Erythroblast (primary cell): ENCODE results near the gene LPXN.

Experiments
- DNase-seq, 2 experiments: peaks; one replicate each; lab custom pipeline; 2025; lab: John Stamatoyannopoulos, UW
- GATA1 ChIP-seq: IDR thresholded peaks from 2 replicates; pipeline ENCODE4 v1.6.1; 2011; ENCODE audit warnings: low read depth, mild to moderate bottlenecking, control low read depth, low read length, moderate library complexity
- POLR2A ChIP-seq: IDR thresholded peaks from 2 replicates; pipeline ENCODE4 v1.6.1; 2011; ENCODE audit warnings: mild to moderate bottlenecking, low read length

LPXN gene

GRCh38 chr11:58596621-58597020 is 21.0 kb upstream of the LPXN start:
- no peak for DNase-seq
- TF ChIP-seq GATA1 (no peak), POLR2A (no peak)

GRCh38 chr11:58594826-58595225 is 19.2 kb upstream of the LPXN start:
- TF ChIP-seq POLR2A (no peak), GATA1 (no peak)
- DNase-seq = no peak

DNA sequence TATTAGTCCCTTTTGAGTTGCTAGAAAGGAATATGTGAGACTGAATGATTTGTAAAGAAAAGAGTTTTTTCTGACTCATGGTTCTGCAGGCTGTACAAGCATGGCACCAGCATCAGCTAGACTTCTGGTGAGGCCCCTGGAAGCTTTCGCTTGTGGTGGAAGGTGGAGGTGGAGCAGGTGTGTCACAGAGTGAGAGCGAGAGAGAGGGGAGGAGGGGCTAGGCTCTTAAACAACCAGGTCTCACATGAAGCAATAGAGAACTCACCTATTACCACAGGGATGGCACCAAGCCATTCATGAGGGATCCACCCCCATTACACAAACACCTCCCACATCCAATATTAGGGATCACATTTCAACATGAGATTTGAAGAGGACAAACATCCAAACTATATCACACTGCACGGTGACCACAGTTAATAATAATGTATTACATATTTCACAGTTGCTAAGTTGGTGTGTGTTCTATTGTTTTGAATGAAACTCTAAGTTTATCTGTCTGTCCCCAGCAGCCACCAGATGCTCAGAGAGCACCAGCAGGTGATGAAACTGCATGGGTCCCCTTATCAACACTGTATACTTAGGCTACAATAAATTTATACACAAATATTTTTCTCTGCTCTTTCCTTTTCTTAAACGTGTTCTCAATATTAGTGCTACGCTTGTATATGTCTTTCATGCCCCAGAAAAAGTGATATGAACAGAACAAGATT is 17.3 kb upstream of the LPXN start:
- peak; percentile 19 to 27 for DNase-seq
- no peak for TF ChIP-seq GATA1

- no peak for TF ChIP-seq POLR2A
- no peak for TF ChIP-seq GATA1
- no peak for DNase-seq
Measured at GRCh38 chr11:58591659-58592058, 16.0 kb upstream of the LPXN start.

- TF ChIP-seq POLR2A (no peak), GATA1 (no peak)
- DNase-seq = no peak
Measured at GRCh38 chr11:58586998-58587397, 11.3 kb upstream of the LPXN start.

- no peak for TF ChIP-seq GATA1
- no peak for TF ChIP-seq POLR2A
- no peak for DNase-seq
Measured at GRCh38 chr11:58582437-58582836, 6.8 kb upstream of the LPXN start.

GRCh38 chr11:58580311-58580710 is 4.7 kb upstream of the LPXN start:
- DNase-seq = peak in 1 of 2 experiments; percentile 36
- TF ChIP-seq GATA1 (no peak), POLR2A (no peak)

DNA sequence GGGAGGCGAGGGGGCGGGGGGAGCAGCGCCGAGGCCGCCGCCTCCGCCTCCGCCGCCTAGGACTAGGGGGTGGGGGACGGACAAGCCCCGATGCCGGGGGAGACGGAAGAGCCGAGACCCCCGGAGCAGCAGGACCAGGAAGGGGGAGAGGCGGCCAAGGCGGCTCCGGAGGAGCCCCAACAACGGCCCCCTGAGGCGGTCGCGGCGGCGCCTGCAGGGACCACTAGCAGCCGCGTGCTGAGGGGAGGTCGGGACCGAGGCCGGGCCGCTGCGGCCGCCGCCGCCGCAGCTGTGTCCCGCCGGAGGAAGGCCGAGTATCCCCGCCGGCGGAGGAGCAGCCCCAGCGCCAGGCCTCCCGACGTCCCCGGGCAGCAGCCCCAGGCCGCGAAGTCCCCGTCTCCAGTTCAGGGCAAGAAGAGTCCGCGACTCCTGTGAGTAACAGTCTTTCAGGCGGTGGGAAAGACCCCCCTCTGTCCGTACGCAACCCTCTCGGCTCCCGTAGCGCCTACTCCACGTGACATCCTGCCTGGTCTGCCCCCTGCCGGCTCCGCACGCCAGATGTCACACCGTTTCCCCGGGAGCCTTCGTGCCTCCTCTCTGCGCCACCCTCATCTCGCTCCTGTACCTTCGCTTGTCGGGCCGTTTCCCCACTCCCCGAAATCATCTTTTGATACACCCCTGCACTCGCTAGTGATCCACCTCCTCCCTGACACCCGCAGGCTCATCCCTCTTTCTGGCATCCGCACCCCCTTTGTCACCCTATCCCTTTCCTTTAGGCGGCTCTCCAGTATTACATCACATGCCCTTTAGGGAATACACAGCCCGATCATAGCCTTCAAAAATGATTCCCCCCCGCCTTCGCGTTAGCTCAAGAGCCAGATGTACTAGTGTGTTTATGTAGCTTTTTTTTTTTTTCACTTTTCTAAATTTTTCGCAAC is 3.8 kb upstream of the LPXN start:
- peak; percentile 93 to 95 for DNase-seq

GRCh38 chr11:58578635-58579191 is 3.1 kb upstream of the LPXN start, which contains the start of gene ZFP91:
Gene ZFP91 (plus strand): TSS chr11:58579063. CDS start chr11:58579282, 219 bp downstream.
- peak; percentile 99 for DNase-seq
- no peak for TF ChIP-seq POLR2A
- no peak for TF ChIP-seq GATA1

More for the DNA sequence above, 3.8 kb upstream of the LPXN start:
- TF ChIP-seq GATA1 (no peak), POLR2A (peak; percentile 83)

- peak; percentile 97 to 99 for DNase-seq
- TF ChIP-seq GATA1 = no peak
- TF ChIP-seq POLR2A = peak; percentile 83
Measured at GRCh38 chr11:58578136-58578634, 2.5 kb upstream of the LPXN start.

DNA sequence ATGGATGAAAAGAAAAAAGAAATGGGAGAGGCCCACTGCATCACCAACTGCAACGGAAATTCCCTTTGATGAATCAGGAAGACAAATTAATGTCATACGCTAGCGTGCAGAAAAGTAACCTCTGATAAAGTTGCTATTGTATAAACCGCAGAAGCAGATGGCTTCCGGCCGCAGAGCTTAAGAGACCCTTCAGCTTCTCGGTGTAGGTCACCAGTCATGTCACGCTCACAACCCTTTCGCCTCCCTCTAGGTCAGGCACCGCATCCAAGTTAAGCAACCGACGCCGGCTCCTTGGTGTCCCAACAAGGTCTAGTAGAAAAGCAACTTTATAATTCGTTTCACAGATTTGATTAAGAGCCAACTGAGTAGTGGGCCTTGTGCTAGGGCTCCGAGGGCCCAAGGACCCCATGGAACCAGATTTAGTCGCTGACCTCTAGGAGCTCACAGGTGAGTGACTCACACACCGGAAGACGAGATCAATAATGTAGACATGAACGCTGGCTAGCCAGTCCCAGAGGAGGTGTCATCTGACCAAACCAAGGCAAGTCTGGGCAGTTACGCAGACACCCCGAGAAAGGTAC is 2.0 kb upstream of the LPXN start:
- peak in 1 of 2 experiments; percentile 78 for DNase-seq
- TF ChIP-seq GATA1 = no peak
- TF ChIP-seq POLR2A = peak; percentile 92

DNA sequence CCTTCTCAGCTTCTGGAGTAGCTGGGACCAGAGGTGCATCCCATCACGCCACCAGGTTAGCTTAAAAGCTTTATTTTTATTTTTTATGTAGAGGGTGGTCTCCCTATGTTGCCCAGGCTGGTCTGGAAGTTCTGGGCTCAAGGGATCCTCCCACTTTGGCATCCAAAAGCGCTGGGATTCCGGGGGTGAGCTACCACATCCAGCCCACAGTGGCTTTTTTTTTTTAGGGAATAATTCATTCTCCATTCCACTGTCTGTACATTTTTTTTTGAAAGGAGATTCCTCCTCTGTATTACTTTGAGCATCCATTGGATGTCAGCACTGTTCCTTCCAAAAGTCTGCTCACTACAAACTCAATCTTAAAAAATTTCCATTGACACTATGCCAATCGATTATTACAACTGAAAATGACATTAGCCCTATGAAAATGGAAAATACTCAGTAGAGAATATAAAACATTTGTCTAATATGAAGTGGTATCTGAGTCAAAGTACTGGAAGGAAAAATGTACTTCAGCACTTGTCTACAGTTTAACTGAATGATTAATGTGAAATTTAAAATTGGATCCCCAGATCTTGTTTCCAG is 1.3 kb upstream of the LPXN start:
- TF ChIP-seq GATA1 (no peak), POLR2A (no peak)
- DNase-seq = peak; percentile 30 to 60

- no peak for TF ChIP-seq GATA1
- no peak for TF ChIP-seq POLR2A
- no peak for DNase-seq
Measured at GRCh38 chr11:58574881-58575280, 775 bp downstream of the LPXN start.
